SK-N-SH (cell line): ENCODE measurements around the gene FANCG. TPM values are rescaled to one million over a fixed set of nuclear protein-coding genes. Genes with fewer than 3 reads are reported as not detected.

Source experiments
- CTCF ChIA-PET: fragments of 300-600, 350-600 bp; formaldehyde crosslinking; extraction: SDS; loops from one replicate; lab custom pipeline; 2021; lab: Yijun Ruan, JAX
- POLR2A ChIA-PET: fragments of 350-600 bp; sonication (Branson Sonifier 250); formaldehyde crosslinking; extraction: SDS; loops from one replicate; lab custom pipeline; 2020; ENCODE audit warnings: antibody characterized with exemption, inconsistent platforms; lab: Yijun Ruan, JAX
- DNase-seq: peaks from one replicate; pipeline ENCODE4 v3.0.0; 2012
- H2AFZ ChIP-seq: fragments of 200-600 bp; sonication (generic); 2 replicates; pipeline ENCODE4 v1.8.1; 2016; ENCODE audit warnings: antibody characterized with exemption, mild to moderate bottlenecking, low read depth
- H3F3A ChIP-seq: fragments of 200-600 bp; sonication (generic); replicated peaks from 2 replicates; pipeline ENCODE3; 2016; ENCODE audit warnings: antibody characterized with exemption, mild to moderate bottlenecking; ENCODE audit not compliant: insufficient read depth
- H3K27ac ChIP-seq, 2 experiments: fragments of 200-500 bp in 1 of 2; fragments of 200-600 bp in 1 of 2; sonication (Bioruptor generic) in 1 of 2; sonication (generic), shearing (Covaris generic) in 1 of 2; 2 replicates each; pipeline versions ENCODE4 v1.5.1 to v1.6.1; 2014 to 2016; ENCODE audit warnings: low read depth in 2 of 2, inconsistent platforms in 1 of 2, low read length in 1 of 2, mild to moderate bottlenecking in 1 of 2, mixed read lengths in 1 of 2
- H3K27me3 ChIP-seq: fragments of 200-600 bp; sonication (generic), shearing (Covaris generic); 2 replicates; pipeline ENCODE4 v1.6.1; 2016; ENCODE audit warnings: mixed run types; ENCODE audit not compliant: insufficient read depth
- H3K36me3 ChIP-seq, 2 experiments: fragments of 200-500 bp in 1 of 2; fragments of 200-600 bp in 1 of 2; sonication (Bioruptor generic) in 1 of 2; sonication (generic) in 1 of 2; replicated peaks in 1 of 2; 2 replicates each; pipeline versions ENCODE3 to v1.5.1; 2014 to 2016; ENCODE audit warnings: low read length in 1 of 2, mild to moderate bottlenecking in 1 of 2; ENCODE audit not compliant: insufficient read depth in 2 of 2, control insufficient read depth in 1 of 2
- H3K4me1 ChIP-seq, 2 experiments: fragments of 200-500 bp in 1 of 2; fragments of 200-600 bp in 1 of 2; sonication (Bioruptor generic) in 1 of 2; sonication (generic), shearing (Covaris generic) in 1 of 2; 2 replicates each; pipeline versions ENCODE4 v1.5.1 to v1.6.1; 2014 to 2016; ENCODE audit warnings: low read depth in 1 of 2, low read length in 1 of 2, mixed run types in 1 of 2; ENCODE audit not compliant: insufficient read depth in 2 of 2, control insufficient read depth in 1 of 2
- H3K4me2 ChIP-seq: fragments of 200-600 bp; sonication (generic), shearing (Covaris generic); 2 replicates; pipeline ENCODE4 v1.6.1; 2017; ENCODE audit warnings: mixed run types
- H3K4me3 ChIP-seq, 2 experiments: fragments of 200-500 bp in 1 of 2; fragments of 200-600 bp in 1 of 2; sonication (Bioruptor generic) in 1 of 2; sonication (generic), shearing (Covaris generic) in 1 of 2; 2 replicates each; pipeline versions ENCODE4 v1.5.1 to v1.8.1; 2014 to 2016; ENCODE audit warnings: low read depth in 2 of 2, inconsistent platforms in 1 of 2, low read length in 1 of 2, mild to moderate bottlenecking in 1 of 2, mixed read lengths in 1 of 2, moderate library complexity in 1 of 2
- H3K79me2 ChIP-seq: fragments of 200-600 bp; sonication (generic); 2 replicates; pipeline ENCODE4 v1.8.1; 2017; ENCODE audit warnings: mild to moderate bottlenecking; ENCODE audit not compliant: insufficient read depth
- H3K9ac ChIP-seq: fragments of 200-600 bp; sonication (generic); 2 replicates; pipeline ENCODE4 v1.6.1; 2017; ENCODE audit warnings: mixed run types
- H3K9me2 ChIP-seq: fragments of 200-600 bp; sonication (generic); 2 replicates; pipeline ENCODE4 v1.6.1; 2017; ENCODE audit warnings: mixed run types
- H3K9me3 ChIP-seq: fragments of 200-600 bp; sonication (generic); 2 replicates; pipeline ENCODE4 v1.6.1; 2017; ENCODE audit warnings: mixed run types, mild to moderate bottlenecking, moderate library complexity
- H4K20me1 ChIP-seq: fragments of 200-600 bp; sonication (generic); 2 replicates; pipeline ENCODE4 v1.6.1; 2017; ENCODE audit warnings: mild to moderate bottlenecking, mixed run types; ENCODE audit not compliant: insufficient read depth
- CHD2 ChIP-seq: fragments of 150-350 bp; IDR thresholded peaks from 2 replicates; pipeline ENCODE4 v1.6.1; 2018; ENCODE audit warnings: low read length; ENCODE audit not compliant: partially characterized antibody
- ELF1 ChIP-seq: IDR thresholded peaks from 2 replicates; pipeline ENCODE4 v1.4.0; 2012
- EP300 ChIP-seq, 2 experiments: IDR thresholded peaks; 2 replicates each; pipeline versions ENCODE4 v1.4.0 to v1.6.1; 2012; ENCODE audit warnings: borderline replicate concordance in 1 of 2, low read depth in 1 of 2, low read length in 1 of 2
- FOXJ3 ChIP-seq: sonication (generic); formaldehyde crosslinking; IDR thresholded peaks from 2 replicates; pipeline ENCODE4 v1.5.1; 2020; ENCODE audit warnings: mild to moderate bottlenecking, missing genetic modification reagents
- GATA2 ChIP-seq: sonication (generic); formaldehyde crosslinking; IDR thresholded peaks from 2 replicates; pipeline ENCODE4 v1.5.0; 2020; ENCODE audit warnings: mild to moderate bottlenecking, missing genetic modification reagents
- JUND ChIP-seq: IDR thresholded peaks from 2 replicates; pipeline ENCODE4 v1.4.0; 2012
- MXI1 ChIP-seq: IDR thresholded peaks from 2 replicates; pipeline ENCODE4 v1.6.1; 2012; ENCODE audit warnings: mild to moderate bottlenecking, low read depth, low read length, improper control_type of control experiment
- RAD21 ChIP-seq: IDR thresholded peaks from 2 replicates; pipeline ENCODE4 v1.6.1; 2012; ENCODE audit warnings: mild to moderate bottlenecking, low read length
- RCOR1 ChIP-seq: fragments of 150-350 bp; IDR thresholded peaks from 2 replicates; pipeline ENCODE4 v1.6.1; 2017; ENCODE audit warnings: antibody characterized with exemption, low read length
- RFX5 ChIP-seq: IDR thresholded peaks from 2 replicates; pipeline ENCODE4 v1.6.1; 2012; ENCODE audit warnings: mild to moderate bottlenecking, improper control_type of control experiment, low read length
- RXRA ChIP-seq: IDR thresholded peaks from 2 replicates; pipeline ENCODE4 v1.4.0; 2012; ENCODE audit warnings: low read depth, mild to moderate bottlenecking, borderline replicate concordance
- SIN3A ChIP-seq: IDR thresholded peaks from 2 replicates; pipeline ENCODE4 v1.6.1; 2012; ENCODE audit warnings: low read depth, mild to moderate bottlenecking, low read length, moderate library complexity, borderline replicate concordance
- TAF1 ChIP-seq: IDR thresholded peaks from 2 replicates; pipeline ENCODE4 v1.6.1; 2012; ENCODE audit warnings: low read depth, mild to moderate bottlenecking, low read length, moderate library complexity, borderline replicate concordance
- TCF12 ChIP-seq: IDR thresholded peaks from 2 replicates; pipeline ENCODE4 v1.4.0; 2012
- TEAD4 ChIP-seq: IDR thresholded peaks from 2 replicates; pipeline ENCODE4 v1.4.0; 2012; ENCODE audit warnings: mild to moderate bottlenecking, borderline replicate concordance; ENCODE audit not compliant: insufficient read depth
- YY1 ChIP-seq: IDR thresholded peaks from 2 replicates; pipeline ENCODE4 v1.4.0; 2012; ENCODE audit warnings: low read depth, mild to moderate bottlenecking
- WGBS: methylation state at CpG from one replicate; pipeline ENCODE4 v1.1.6; 2017; ENCODE audit warnings: low lambda C conversion rate; 5-methylcytosine and 5-hydroxymethylcytosine counted together
- polyA plus RNA-seq, 3 experiments: library from polyadenylated mRNA; depleted of rRNA; stranded (reverse); fragments of >200 nt; gene quantifications; 2 replicates each; pipeline ENCODE4 v1.2.3, GENCODE V29; 2012
- TF ChIP-seq, protein P1 (sequence below): fragments of 150-350 bp; IDR thresholded peaks from 2 replicates; pipeline ENCODE4 v1.6.1; 2016; ENCODE audit warnings: mild to moderate bottlenecking, low read depth, low read length
- TF ChIP-seq, protein P2 (sequence below): IDR thresholded peaks from 2 replicates; pipeline ENCODE4 v1.4.0; 2012; ENCODE audit warnings: low read depth, borderline replicate concordance
- TF ChIP-seq, protein P3 (sequence below): IDR thresholded peaks from 2 replicates; pipeline ENCODE4 v1.6.1; 2012; ENCODE audit warnings: mild to moderate bottlenecking, low read depth, low read length, moderate library complexity
- TF ChIP-seq, protein P4 (sequence below): IDR thresholded peaks from 2 replicates; pipeline ENCODE4 v1.4.0; 2012; ENCODE audit warnings: low read depth
- TF ChIP-seq, protein P5 (sequence below): IDR thresholded peaks from 2 replicates; pipeline ENCODE4 v1.4.0; 2012; ENCODE audit warnings: low read depth, borderline replicate concordance

FANCG gene
- polyA plus RNA-seq, 1 of the 3 experiments (the other 2 are of a cell fraction) = 25.6 TPM

DNA sequence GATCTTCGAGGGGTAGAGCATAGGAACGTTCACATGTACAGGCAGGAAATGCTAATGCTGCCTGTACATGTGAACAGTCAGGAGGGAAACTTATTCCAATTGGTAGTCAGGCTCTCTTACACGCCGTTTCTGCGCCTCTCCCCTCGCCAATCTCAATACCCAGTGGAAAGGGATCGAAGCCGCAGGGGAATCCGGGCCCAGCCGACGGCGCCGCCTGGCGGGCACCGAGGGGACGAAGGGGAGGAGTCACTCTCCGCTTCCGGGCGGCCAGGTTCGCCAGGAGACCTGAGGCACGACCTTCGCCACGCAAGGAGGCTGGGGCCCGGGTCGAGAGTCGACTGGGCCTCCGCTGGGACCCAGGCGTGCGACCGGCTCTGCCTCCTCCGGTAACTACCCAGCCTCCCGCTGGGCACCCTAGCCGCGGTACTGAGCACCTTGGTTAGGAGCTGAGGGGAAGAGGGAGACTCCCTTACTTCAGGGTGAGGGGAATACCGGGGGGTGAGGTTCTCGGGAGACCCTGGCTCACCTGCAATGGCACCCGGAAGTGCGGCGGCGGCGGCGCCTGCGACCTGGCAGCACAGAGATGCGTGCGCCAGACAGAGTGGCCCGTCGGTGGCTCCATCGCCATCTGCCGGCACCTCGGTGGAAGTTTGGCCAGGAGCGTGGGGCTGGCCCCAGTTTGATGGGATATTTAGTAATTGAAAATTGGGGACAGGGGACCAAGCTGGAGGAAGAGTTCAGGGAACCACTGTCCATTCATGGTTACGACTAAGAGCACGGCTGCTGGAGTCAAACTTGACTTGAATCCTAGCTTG lies 16.5 kb upstream of the FANCG start, which contains the start of gene PIGO (continued):
- TF ChIP-seq RFX5 = no peak
- peak; percentile 63 for TF ChIP-seq RAD21
- TF ChIP-seq CHD2 = peak; percentile 62
- TF ChIP-seq, protein P1, sequence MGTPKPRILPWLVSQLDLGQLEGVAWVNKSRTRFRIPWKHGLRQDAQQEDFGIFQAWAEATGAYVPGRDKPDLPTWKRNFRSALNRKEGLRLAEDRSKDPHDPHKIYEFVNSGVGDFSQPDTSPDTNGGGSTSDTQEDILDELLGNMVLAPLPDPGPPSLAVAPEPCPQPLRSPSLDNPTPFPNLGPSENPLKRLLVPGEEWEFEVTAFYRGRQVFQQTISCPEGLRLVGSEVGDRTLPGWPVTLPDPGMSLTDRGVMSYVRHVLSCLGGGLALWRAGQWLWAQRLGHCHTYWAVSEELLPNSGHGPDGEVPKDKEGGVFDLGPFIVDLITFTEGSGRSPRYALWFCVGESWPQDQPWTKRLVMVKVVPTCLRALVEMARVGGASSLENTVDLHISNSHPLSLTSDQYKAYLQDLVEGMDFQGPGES = no peak
- TF ChIP-seq, protein P2, sequence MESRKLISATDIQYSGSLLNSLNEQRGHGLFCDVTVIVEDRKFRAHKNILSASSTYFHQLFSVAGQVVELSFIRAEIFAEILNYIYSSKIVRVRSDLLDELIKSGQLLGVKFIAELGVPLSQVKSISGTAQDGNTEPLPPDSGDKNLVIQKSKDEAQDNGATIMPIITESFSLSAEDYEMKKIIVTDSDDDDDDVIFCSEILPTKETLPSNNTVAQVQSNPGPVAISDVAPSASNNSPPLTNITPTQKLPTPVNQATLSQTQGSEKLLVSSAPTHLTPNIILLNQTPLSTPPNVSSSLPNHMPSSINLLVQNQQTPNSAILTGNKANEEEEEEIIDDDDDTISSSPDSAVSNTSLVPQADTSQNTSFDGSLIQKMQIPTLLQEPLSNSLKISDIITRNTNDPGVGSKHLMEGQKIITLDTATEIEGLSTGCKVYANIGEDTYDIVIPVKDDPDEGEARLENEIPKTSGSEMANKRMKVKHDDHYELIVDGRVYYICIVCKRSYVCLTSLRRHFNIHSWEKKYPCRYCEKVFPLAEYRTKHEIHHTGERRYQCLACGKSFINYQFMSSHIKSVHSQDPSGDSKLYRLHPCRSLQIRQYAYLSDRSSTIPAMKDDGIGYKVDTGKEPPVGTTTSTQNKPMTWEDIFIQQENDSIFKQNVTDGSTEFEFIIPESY = 0 out of 2 replicates have a peak, but pooled peaks have one; percentile 28
- 0 out of 2 replicates have a peak, but pooled peaks have one; percentile 3 for TF ChIP-seq GATA2 (CRISPR knock-in tag)
- TF ChIP-seq TEAD4 = no peak
- peak; percentile 63; the same call in 1 of the 2 replicates for TF ChIP-seq SIN3A
- peak; percentile 85 for TF ChIP-seq YY1
- TF ChIP-seq, protein P3, sequence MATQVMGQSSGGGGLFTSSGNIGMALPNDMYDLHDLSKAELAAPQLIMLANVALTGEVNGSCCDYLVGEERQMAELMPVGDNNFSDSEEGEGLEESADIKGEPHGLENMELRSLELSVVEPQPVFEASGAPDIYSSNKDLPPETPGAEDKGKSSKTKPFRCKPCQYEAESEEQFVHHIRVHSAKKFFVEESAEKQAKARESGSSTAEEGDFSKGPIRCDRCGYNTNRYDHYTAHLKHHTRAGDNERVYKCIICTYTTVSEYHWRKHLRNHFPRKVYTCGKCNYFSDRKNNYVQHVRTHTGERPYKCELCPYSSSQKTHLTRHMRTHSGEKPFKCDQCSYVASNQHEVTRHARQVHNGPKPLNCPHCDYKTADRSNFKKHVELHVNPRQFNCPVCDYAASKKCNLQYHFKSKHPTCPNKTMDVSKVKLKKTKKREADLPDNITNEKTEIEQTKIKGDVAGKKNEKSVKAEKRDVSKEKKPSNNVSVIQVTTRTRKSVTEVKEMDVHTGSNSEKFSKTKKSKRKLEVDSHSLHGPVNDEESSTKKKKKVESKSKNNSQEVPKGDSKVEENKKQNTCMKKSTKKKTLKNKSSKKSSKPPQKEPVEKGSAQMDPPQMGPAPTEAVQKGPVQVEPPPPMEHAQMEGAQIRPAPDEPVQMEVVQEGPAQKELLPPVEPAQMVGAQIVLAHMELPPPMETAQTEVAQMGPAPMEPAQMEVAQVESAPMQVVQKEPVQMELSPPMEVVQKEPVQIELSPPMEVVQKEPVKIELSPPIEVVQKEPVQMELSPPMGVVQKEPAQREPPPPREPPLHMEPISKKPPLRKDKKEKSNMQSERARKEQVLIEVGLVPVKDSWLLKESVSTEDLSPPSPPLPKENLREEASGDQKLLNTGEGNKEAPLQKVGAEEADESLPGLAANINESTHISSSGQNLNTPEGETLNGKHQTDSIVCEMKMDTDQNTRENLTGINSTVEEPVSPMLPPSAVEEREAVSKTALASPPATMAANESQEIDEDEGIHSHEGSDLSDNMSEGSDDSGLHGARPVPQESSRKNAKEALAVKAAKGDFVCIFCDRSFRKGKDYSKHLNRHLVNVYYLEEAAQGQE = 0 out of 2 replicates have a peak, but pooled peaks have one; percentile 13
- TF ChIP-seq ELF1 = peak; percentile 96
- 0 out of 2 replicates have a peak, but pooled peaks have one; percentile 66 for TF ChIP-seq FOXJ3
- TF ChIP-seq, all 33 proteins: peak for 16

DNA sequence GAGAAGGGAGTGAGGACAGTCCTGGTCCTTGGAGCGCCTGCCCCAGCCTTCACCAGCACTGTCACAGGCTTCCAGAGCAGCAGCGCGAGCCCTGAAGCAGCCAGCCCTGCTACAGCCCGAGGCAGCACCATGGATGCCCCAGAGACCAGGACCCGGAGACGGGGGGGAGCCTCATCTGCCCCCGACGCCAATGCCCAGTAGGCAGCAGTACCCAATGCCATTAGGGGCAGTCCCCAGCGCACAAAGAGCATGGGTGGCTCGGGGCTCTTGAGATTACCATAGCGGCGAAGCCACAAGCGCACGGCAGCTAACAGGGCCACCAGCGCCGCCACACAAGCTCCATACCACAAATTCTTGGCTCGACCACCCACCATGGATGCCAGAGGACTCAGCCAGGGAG lies 11.8 kb upstream of the FANCG start:
- H3K36me3 ChIP-seq = peaks cover 5 to 56% of the 10 kb centered on the region in 2 experiments
- no peak overlapping the region for H3K27ac ChIP-seq
- no peaks in the 10 kb centered on the region for H3K9me3 ChIP-seq
- peaks cover 14% of the 10 kb centered on the region; the same call in 1 of the 2 replicates for H3K79me2 ChIP-seq
- TF ChIP-seq FOXJ3 (no peak), RFX5 (no peak), MXI1 (no peak), RCOR1 (no peak), TAF1 (no peak), RXRA (no peak), EP300 (IDR thresholded peaks at IDR 0.05; ENCODE audit: borderline replicate concordance in 1 of 2, low read depth in 1 of 2, low read length in 1 of 2) (no peak), TCF12 (no peak), JUND (no peak)
- TF ChIP-seq, protein P4, sequence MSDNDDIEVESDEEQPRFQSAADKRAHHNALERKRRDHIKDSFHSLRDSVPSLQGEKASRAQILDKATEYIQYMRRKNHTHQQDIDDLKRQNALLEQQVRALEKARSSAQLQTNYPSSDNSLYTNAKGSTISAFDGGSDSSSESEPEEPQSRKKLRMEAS = no peak
- TF ChIP-seq, protein P5, sequence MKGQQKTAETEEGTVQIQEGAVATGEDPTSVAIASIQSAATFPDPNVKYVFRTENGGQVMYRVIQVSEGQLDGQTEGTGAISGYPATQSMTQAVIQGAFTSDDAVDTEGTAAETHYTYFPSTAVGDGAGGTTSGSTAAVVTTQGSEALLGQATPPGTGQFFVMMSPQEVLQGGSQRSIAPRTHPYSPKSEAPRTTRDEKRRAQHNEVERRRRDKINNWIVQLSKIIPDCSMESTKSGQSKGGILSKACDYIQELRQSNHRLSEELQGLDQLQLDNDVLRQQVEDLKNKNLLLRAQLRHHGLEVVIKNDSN = no peak
- ChIA-PET POLR2A (interaction anchor here (1.1 kb wide), 2 partner anchors 11 to 19 kb away, joined by 4 to 5 read pairs; partner anchors contain the start of genes FANCG and VCP), CTCF (interaction anchor here (1.0 to 1.6 kb wide), 2 partner anchors 192 to 512 kb away, joined by 3 to 6 read pairs; no protein-coding TSS in a partner anchor)
- peaks cover 3% of the 10 kb centered on the region for H3F3A ChIP-seq
- H3K4me1 ChIP-seq = peaks cover 5 to 10% of the 10 kb centered on the region in 2 experiments; a peak in 1 of 4 replicates
- no peak overlapping the region for H3K4me3 ChIP-seq
- no peaks in the 10 kb centered on the region for H4K20me1 ChIP-seq
- 95% methylated on average over 15 of the region's 17 CpGs for WGBS
- DNase-seq = no peak
- H3K27me3 ChIP-seq = no peaks in the 10 kb centered on the region
- H2AFZ ChIP-seq = no peak overlapping the region
- no peaks in the 10 kb centered on the region for H3K9me2 ChIP-seq
- no peak overlapping the region for H3K4me2 ChIP-seq
- no peak overlapping the region for H3K9ac ChIP-seq
